GM12865 (cell line): ENCODE results near the gene GEMIN4.

Source experiments
- DNase-seq: peaks from one replicate; pipeline ENCODE4 v3.0.0; 2010; ENCODE audit warnings: low read depth
- H3K4me3 ChIP-seq: 2 replicates; pipeline ENCODE4 v1.5.1; 2011; ENCODE audit warnings: mild to moderate bottlenecking, low read depth, low read length, control low read depth
- TF ChIP-seq, protein P1 (sequence below): IDR thresholded peaks from 2 replicates; pipeline ENCODE4 v1.5.1; 2011; ENCODE audit warnings: low read length, control low read depth, low read depth, inconsistent platforms; ENCODE audit not compliant: insufficient read depth; ENCODE audit errors: missing control alignments

GEMIN4 gene

GRCh38 chr17:752002-752619 lies at the start of gene GEMIN4:
GEMIN4 (minus strand) TSS chr17:752264; CDS start chr17:752142, 122 bp downstream.
- TF ChIP-seq, protein P1, sequence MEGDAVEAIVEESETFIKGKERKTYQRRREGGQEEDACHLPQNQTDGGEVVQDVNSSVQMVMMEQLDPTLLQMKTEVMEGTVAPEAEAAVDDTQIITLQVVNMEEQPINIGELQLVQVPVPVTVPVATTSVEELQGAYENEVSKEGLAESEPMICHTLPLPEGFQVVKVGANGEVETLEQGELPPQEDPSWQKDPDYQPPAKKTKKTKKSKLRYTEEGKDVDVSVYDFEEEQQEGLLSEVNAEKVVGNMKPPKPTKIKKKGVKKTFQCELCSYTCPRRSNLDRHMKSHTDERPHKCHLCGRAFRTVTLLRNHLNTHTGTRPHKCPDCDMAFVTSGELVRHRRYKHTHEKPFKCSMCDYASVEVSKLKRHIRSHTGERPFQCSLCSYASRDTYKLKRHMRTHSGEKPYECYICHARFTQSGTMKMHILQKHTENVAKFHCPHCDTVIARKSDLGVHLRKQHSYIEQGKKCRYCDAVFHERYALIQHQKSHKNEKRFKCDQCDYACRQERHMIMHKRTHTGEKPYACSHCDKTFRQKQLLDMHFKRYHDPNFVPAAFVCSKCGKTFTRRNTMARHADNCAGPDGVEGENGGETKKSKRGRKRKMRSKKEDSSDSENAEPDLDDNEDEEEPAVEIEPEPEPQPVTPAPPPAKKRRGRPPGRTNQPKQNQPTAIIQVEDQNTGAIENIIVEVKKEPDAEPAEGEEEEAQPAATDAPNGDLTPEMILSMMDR = peak; percentile 99
- H3K4me3 ChIP-seq = peak within 1 kb of the TSS; percentile 94
- peak; percentile 96 for DNase-seq

DNA sequence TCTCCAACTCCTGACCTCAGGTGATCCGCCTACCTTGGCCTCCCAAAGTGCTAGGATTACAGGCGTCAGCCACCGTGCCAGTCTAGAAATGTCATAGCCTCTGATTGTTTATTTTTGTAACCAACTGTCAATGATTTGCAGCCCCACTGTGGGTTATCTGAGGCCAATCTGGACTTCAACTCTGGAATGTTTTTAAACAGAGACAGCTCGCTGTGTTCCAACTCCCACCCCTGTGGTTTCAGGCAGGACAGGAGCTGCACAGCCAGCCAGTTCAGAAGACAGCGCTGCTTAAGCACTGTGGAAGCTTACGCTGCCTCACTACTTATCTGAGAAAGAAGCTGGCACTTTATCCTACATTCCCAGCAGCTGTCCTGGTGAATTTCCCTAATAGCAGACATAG lies 49.6 kb upstream of the GEMIN4 start:
- no peak overlapping the region for H3K4me3 ChIP-seq
- TF ChIP-seq, protein P1 = no peak

GRCh38 chr17:800446-801242 lies 48.6 kb upstream of the GEMIN4 start:
- TF ChIP-seq, protein P1 = no peak
- no peak overlapping the region for H3K4me3 ChIP-seq
- DNase-seq = no peak

More for the DNA sequence above, 49.6 kb upstream of the GEMIN4 start:
- DNase-seq = no peak

- H3K4me3 ChIP-seq = no peak overlapping the region
- no peak for DNase-seq
- TF ChIP-seq, protein P1 = no peak
Observed at GRCh38 chr17:799261-799660, 47.2 kb upstream of the GEMIN4 start.

- TF ChIP-seq, protein P1 = no peak
- no peak for DNase-seq
- no peak overlapping the region for H3K4me3 ChIP-seq
Observed at GRCh38 chr17:798246-798645, 46.2 kb upstream of the GEMIN4 start.

DNA sequence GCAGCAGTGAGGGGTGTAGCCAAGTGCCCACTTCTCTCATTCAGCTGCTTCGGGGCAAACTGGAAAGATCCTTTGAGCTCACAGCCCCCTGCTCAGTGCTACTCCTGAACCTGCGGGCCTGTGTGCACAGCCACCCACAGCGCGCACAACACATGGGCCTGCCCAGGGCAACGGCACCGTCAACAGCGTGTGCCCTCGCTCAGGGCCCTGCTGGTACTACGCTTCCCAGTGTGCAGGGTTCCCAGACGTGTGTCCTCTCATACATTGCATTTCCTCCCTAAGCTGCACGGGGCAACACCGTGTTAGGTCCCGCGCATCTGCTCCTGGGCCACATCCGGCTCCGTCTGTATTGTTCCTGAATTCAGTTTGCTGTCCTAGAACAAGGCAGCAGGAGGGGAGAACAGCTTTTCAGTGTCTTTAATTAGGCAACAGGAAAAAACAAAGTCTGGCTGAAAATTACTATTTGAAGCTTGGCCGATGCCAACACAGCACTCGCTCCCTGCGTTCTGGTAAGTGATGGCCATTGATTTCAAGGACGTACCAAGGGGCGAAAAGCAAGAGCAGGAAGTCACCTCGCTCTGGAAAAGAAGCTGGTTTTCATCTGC lies 45.3 kb upstream of the GEMIN4 start:
- TF ChIP-seq, protein P1 = no peak
- H3K4me3 ChIP-seq = no peak overlapping the region
- no peak for DNase-seq
